HG03060 (cell line): ENCODE data around the gene RABGAP1L.
A peak's percentile ranks its signal among the peaks of the same experiment; 100 is the strongest.
"Not testable (repeated sequence)": the region's sequence is repeated elsewhere in the genome, so short reads cannot be mapped to it uniquely, and the experiment has no call there.

Source experiments
- ATAC-seq: cut with Tn5 transposase; IDR thresholded peaks from one replicate; pipeline ENCODE4 v1.9.1; 2021; ENCODE audit warnings: low read depth, moderate number of reproducible peaks; ENCODE audit not compliant: unreplicated experiment

The RABGAP1L gene

DNA sequence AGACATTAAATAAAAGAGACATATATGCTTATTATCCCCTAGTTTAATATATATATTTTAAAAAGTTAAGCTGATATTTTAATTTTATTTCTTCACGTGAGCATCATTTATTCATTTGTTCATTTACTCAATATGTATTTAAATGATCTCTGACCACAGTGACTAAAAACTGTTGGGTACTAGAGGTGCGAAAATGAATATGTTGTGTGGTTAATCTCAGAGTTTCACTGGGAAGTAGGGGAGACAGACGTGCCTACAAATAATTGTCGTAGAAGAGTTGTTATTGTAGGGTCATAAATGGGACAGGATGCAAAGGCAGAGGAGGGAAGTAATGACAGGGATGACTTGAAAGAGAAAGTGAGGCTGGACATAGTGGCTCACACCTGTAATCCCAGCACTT, 627.4 kb downstream of the RABGAP1L start:
- ATAC-seq, result peak; percentile 57

DNA sequence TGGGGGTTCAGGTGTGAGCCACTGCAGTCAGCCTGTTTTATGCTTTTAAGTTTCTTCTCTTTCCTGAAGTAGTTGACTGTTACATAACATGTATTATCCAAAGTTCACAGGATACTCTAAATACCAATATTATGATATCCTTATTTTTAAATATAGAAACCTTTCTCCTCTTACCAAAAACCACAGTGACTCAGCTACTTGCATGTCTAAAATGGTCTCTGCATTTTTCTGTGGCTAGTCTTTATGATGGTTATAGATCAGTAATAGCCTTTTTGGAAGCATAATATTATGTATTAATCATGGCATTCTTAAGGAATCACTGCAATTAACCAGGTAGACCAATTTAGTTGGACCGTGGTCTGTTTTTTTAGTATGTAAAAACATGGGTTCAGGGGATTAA, 629.7 kb downstream of the RABGAP1L start:
- no peak for ATAC-seq

DNA sequence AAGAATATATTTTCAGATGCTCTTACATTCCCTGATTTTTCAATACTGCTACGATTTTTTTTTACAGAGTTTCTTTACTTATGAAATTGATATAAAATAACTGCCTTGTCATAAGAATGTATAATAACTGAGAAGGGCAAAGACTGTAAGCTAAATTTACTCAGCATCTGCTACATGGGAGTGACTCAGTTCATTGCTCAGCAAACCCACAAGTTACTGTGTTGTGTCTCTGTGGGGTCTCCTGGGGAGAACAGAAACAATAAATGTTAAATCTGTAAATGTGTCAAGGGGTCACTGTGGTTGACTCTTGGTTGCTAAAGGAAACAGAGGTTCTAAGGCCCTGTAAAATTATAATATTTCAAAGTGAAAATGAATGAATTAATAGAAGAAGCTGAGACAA, 630.1 kb downstream of the RABGAP1L start:
- ATAC-seq, result peak; percentile 76

DNA sequence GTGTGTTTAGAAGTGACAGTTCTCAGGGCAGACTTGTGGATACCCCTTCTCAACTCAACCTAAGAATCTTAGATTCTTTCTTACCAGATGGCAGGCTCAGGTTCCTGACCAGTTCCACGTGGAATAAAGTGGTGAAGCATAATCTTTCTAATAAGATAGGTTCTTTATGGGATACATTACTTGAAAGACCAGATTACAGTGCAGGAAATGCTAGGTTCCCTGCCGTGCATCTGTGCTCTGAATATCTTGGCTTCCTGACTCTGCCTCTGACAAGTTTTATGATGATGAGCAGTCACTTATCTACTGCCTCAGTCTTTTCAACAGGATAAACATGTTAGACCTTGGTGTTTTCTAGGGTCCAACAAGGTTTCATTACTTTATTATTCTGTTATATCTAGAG, 632.5 kb downstream of the RABGAP1L start:
- no peak for ATAC-seq

DNA sequence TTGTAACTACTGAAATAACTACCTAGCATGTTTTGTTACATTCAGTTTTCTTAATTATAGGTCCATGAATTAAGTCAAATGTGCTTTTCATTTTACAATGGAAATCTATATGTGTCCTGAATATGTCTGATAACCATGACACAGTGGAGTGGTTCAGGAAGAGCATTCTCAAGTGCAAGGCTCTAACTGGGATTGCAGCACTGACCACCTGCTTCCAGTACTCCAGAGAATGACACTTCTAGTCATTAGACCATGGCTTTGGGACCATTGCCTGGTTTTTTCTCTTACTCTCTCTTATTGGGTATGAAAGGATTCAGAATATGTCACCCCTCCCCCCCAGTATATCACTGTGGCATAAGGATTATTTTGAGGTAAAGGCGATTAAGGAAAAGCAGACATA, 635.5 kb downstream of the RABGAP1L start:
- no peak for ATAC-seq

DNA sequence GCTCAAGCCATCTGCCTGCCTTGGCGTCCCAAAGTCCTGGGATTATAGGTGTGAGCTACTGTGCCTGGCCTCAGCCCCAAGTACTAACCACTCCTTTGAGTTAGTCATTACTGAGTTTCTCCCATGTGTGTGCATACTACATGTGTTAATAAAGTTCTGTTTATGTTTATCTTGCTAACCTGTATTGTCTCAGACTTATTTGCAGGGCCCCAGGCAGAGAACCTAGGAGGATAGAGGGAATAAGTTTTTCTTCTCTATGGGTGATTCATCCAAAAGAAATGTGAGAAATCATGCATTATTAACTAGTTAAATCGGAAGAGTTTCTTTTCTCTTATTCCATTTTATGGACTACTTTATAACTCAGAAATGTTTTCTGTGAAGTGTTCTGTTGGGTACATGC, 636.5 kb downstream of the RABGAP1L start:
- ATAC-seq, result no peak

DNA sequence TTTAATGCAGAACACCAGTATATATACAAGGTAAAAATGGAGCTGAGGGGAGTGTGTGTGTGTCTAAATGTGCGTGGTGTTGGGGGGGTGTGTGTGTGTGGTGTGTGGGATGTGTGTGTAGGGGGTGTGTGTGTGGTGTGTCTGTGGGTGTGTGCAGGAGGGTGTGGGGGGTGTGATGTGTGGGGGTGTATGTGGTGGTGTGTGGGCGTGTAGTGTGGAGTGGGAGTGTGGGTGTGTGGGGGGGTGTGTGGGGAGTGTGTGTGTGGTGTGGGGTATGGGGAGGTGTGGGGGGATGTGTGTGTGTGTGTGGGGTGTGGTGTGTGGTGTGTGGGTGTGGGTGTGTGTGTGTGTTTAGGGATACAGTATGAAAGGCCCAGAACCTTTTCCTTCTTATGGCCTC, 638.1 kb downstream of the RABGAP1L start:
- ATAC-seq, result no peak

DNA sequence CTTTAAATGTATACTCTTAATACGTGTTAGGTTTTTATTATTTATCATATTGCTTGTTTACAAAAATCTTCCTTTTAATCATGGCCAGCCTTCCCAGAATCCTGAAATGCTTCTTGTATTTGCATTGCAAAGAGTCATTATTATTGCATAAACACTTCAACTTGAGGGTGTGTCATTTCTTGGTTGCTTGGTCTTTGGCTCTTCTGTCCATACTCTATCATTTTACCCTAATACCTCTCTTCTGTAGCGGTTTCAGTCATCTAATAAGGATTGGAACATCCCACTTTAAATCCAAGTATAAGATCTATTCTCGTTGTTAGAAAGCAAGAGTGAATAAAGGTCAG, 639.8 kb downstream of the RABGAP1L start:
- ATAC-seq, result no peak

DNA sequence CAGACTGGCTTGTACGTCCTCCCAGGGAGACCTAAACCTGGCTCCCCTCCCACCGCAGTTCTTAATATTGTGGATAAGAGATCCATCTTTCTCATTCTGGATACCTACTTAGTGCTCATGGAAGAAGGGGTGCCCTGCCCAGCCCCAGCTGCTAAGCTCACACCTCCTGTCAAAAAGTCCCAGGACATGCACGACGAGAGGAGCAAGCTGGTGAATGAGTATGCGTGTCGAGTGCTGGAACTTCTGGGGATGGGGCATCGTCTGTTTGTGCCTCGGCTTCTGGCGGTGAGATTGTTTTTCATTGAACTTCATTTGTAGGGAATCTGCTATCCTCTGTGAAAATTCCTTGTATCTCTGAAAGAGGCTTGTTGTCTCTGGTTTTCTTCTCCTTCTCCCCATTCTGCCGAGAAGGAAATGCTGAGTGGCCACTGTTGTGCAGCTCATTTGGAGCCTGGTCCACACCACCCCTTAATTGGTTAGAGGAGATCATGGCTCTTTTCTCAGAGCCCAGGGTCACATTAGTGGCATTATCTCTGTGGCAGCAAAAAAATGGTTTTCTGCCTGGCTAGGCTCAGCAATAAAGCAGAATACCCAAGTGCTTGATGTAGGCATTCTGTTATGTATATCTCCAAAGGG, 641.0 kb downstream of the RABGAP1L start:
- ATAC-seq, result no peak

DNA sequence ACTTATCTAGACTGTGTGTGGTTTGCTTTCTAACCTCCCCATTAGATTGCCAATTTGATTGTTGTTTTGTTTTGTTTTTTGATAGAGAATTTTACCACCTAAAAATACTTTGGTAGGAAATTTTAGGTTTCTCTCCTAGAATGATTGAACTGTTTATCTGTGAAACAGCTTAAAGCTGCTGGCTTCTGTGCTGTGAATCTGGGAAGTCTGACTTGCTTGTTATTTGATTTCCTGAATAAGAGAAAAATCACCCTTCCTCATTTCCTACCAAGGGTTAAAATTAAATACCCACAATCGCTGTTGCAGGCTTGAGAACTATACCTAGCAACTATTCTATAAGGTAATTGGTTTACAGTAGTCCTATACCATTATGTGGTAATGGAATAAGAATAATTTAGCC, 641.6 kb downstream of the RABGAP1L start:
- ATAC-seq, result no peak

DNA sequence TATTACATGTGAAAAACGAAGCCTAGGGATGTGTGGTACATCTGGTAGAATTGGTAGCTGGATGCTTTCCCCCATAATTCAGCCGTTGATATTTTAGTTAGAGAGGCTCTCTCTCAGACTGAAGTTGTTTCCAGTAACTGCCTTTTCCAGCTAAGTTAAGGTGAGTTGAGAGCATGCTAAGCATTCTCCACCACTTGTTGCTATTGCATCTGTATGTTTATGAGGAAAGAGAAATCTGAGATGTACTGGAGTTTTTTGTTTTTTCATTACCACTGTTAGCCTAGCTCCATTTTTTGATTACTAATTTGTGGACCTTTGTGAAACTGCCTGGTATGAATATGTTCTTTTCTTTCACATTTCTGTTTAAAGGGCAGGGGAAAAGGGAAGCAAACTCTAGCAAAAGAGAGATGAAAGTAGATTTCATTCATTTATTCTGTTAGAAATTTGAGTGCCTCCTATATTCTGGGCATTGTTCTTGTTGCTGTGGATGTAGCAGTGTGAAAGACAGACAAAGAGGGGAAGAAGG, 650.5 kb downstream of the RABGAP1L start:
- no peak for ATAC-seq

DNA sequence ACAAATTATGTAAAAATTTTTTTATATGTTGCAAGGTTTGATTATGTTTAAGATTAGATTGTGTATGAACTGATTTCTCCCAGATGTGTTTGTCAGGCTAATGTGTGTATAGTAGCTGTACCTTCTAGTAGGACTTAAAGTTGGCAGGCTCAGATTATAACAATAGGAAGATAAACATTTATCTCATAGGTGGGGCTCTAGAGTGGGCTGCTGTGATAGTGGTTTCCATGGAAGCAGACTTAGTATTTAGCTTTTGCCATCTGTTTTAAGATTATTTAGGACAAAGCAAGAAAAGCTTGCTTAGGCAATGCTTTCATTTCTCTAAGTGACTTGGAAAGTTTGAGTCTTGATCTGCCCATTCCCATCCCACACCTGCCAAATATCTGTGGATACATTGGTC, 652.7 kb downstream of the RABGAP1L start:
- no peak for ATAC-seq

DNA sequence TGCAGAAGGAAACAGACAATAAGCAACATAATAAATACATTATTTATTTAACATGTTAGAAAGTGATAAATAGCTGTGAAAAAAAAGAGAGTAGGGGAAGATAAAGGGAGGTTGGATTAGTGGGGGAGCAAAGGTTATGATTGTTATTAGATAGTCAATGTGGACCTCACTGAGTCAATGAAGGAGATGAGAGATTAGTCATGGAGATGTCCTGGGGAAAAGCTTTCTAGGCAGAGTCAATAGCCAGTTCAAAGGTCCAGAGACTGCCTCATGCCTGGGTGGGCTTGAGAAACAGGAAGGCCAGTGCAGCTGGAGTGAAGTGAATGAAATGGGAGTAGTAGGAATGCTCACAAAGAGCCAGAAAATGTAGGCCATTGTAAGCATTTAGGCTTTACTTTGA, 653.3 kb downstream of the RABGAP1L start:
- no peak for ATAC-seq

DNA sequence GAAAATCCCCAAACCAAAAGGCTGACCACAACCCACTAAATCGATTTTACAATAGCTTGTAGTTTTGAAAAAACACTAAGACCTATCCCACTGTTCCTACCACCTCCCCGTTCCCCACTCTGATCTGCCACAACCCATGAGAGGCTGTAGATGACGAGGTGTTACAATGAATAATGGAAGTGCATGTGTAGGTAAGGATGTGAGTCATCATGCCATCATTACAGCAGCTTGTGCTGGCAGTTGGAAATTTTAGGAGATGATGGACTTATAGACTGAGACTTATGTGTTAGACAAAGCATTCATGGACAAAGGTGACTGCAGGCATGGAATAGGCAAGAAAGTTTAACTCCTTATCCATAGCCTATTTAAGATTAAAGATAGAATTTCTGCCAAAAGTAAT, 655.7 kb downstream of the RABGAP1L start:
- no peak for ATAC-seq

DNA sequence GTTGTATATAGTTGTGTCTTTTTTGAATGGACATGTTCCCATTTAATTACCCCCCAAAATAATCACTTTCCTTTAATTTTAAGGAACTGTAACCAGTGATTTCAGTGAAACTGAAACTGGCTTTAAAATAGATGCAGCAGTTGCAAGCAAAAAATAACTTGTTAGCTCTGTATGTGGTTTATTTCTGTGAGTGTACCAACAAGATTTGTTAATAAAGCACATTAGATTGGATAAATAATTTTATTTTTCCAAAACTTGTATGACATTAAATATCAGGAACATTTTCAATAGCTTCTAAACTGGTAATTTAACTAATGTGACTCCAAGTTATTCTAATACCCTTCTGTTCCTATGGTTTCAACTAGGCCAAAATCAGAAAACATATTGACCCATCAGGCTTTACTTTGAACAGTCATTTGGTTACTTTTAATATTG, 656.2 kb downstream of the RABGAP1L start:
- ATAC-seq, result no peak

DNA sequence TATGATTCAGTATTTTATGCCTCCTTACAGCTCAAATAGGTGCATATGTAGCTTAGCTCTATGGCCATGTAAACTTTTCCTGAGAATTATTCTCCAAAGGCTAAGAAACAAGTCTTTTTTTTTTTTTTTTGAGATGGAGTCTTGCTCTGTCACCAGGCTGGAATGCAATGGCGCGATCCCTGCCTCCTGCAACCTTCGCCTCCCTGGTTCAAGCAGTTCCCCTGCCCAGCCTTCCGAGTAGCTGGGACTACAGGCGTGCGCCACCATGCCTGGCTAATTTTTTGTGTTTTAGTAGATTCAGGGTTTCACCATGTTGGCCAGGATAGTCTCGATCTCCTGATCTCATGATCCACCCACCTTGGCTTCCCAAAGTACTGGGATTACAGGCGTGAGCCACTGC, 657.3 kb downstream of the RABGAP1L start:
- ATAC-seq, result not testable (repeated sequence)

DNA sequence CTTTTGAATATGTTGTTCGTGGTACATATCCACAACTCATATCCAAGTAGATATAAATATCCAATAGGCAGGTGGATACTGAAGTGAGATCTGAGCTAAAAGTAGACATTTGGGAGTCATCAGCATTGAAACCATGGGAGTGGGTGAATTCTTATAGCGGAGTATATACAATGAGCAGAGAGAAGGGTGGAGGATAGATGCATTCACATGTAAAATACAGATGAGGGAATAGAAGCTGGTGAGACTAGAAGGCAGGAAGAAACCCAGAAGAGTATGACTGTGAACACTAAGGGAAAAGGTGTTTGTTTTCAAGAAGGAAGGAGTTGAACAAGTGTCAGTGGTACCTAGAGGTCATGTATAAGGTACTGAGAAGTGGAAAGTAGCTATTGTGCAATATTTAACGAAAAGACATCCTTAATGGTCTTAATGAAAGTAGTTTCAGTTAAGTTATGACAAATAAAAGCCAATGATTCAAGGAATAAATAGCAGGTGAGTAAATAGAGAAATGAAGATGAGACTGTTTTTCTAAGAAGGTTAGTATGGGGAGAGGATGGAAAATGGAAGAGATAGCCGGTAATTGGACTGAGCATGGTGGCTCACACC, 658.8 kb downstream of the RABGAP1L start:
- no peak for ATAC-seq

DNA sequence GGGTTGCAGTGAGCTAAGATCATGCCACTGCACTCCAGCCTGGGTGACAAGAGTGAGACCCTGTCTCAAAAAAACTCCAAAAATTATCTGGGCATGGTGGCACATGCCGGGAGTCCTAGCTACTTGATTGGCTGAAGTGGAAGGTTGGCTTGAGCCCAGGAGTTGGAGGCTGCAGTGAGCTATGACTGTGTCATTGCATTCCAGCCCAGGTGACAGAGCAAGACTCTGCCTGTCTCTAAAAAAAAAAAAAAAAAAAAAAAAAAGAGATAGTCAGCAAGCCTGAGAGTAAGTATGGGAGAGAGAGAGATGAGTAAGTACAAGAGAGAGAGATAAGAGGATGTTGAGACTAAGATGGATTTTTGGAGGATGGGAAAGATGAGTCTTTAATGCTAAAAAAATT, 659.6 kb downstream of the RABGAP1L start:
- ATAC-seq, result no peak

DNA sequence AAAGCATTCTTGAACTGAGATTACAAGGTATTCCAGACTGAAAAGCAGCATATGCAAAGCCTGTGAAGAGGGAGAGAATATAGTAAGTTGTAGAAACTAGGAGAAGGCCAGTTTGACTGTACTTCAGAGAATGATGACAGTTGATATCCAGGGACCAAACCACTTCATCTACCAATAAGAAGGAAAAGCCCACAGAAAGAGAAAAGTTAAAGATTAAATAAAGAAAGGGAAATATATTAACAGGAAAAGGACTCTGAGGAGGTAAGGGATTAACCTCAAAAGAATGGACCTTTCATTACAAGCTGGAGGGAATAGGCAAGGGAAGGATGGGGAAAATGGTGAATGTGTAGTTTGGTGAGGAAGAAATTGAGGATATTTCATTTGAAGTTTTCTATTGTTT, 660.3 kb downstream of the RABGAP1L start:
- ATAC-seq, result no peak

DNA sequence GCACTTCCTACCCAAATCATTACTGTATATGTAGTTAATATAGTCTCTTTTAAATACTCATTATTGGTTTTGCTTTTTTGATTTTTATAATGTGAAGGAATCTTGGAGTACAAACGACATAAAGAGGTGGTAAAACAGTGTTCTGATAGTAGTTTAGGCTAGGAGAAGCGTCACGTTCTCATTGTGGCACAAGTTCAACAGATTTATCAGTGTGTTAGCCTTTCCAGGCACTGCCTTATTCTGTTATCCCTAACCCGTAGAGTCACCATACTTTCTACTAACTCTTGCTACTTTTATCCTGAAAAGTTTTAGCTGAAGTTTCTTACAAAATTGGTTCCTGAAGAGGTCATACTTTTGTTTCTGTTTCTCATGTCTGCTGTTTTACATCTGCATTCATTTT, 665.8 kb downstream of the RABGAP1L start:
- no peak for ATAC-seq

DNA sequence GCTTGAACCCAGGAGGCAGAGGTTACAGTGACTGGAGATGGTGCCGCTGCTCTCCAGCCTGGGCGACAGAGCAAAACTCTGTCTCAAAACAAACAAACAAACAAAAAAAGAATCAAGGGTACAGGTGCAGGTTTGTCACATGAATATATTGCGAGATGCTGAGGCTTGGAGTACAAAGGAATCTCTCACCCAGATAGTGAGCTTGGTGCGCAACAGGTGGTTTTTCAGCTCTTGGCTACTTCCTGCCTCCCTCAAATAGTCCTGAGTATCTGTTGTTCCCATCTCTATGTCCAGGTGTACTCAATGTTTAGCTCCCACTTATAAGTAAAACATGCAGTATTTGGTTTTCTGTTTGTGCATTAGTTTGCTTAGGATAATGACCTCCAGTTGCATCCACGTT, 666.5 kb downstream of the RABGAP1L start:
- no peak for ATAC-seq

DNA sequence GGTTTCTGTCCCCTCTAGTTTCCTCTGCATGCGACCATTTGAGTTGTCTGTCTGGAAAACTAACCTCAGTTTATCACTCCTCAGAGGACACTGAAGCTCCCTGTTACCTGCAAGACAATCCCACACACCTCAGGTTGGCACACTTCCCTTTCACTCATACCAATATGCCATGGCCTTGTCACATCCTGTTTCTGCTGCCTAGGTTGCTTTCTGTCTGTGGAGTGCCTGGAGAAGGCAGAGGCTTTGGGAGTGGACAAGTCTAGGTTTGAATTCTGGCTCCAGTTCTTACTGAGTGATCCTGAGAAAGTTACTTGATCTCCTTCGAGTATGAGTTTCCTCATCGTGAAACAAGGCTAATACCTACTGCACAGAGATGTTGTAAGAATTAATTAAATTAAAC, 668.9 kb downstream of the RABGAP1L start:
- no peak for ATAC-seq

DNA sequence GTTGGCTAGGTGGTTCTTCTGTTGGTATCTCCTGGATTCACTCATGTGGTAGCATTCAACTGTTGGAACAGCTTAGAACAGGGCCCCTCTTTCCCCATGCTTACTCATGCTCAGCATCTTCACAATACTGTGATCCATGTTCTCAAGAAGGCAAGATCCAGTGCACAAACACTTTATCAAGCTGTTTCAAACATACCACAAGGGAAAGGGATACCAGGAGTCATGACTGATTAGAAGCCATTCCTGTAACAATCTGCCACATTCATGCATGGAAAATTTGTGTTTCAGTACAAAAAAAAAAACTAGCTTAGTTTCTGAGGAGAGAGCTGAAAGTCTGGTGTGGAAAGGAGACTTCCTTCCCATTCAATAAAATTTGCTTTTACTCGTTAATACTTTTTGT, 670.7 kb downstream of the RABGAP1L start:
- ATAC-seq, result no peak
